Measurements from ENCODE around the gene LRCH1.

Gene LRCH1

DNA sequence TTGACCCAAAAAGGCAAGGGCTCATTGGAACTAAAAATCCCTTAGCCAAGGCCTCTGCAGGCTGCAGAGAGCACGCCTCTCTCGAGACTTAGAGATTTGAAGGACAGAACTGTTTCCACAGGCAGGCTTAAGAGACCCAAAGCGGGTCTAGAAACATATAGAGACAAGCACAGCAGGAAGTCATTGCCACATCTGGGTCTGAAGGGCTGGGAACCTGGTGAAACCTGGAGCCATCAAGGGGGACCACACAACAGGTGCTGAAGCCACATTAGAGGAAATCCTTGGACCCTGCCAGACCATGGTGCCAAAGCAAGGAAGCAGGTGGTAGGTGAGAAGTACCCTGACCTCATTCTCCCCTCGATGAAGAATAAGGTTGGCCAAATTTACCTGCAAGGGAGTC lies 33.8 kb upstream of the LRCH1 start:
- no peak overlapping the region for H3K14ac ChIP-seq (ENCODE audit: low read length in 2 of 2)
- H3K9ac ChIP-seq (ENCODE audit: low read length) = no peak overlapping the region
- H2BK5ac ChIP-seq (ENCODE audit: low read depth, low read length, poor library complexity, severe bottlenecking) = no peak overlapping the region
- no peak overlapping the region for H2BK15ac ChIP-seq (ENCODE audit: low read depth, poor library complexity, severe bottlenecking)
- DNase-seq = no peak
- no peak overlapping the region for H4K8ac ChIP-seq (ENCODE audit: low read length)
- no peak overlapping the region for H3K18ac ChIP-seq (ENCODE audit: low read depth in 1 of 2, low read length in 2 of 2)
- peaks cover 4% of the 10 kb centered on the region for H3K4me1 ChIP-seq (ENCODE audit: control insufficient read depth, insufficient read depth, low read depth, low read length)
- WGBS = 90% methylated on average over 4 of the region's 4 CpGs
- H3K4ac ChIP-seq (ENCODE audit: low read depth in 1 of 2, low read length in 2 of 2) = no peak overlapping the region
- H3K27me3 ChIP-seq (ENCODE audit: control insufficient read depth in 1 of 2, insufficient read depth in 1 of 2, low read length in 2 of 2) = peaks cover 0 to 8% of the 10 kb centered on the region in 2 experiments
- H3K27ac ChIP-seq (ENCODE audit: low read length, poor library complexity, severe bottlenecking) = no peak overlapping the region
- H3K9me3 ChIP-seq (ENCODE audit: control insufficient read depth, low read length) = no peaks in the 10 kb centered on the region
- H3K23ac ChIP-seq (ENCODE audit: low read length in 2 of 2) = no peak overlapping the region
- H2BK120ac ChIP-seq (ENCODE audit: low read depth, low read length) = no peak overlapping the region
- H3K4me3 ChIP-seq (ENCODE audit: insufficient read depth in 1 of 2, low read depth in 1 of 2, low read length in 2 of 2) = no peak overlapping the region
- no peak overlapping the region for H2AFZ ChIP-seq (ENCODE audit: low read depth, low read length)
- H3K79me1 ChIP-seq (replicated peaks; ENCODE audit: low read length, poor library complexity, severe bottlenecking) = no peaks in the 10 kb centered on the region
- no peak overlapping the region for H3K4me2 ChIP-seq (ENCODE audit: low read length, poor library complexity, severe bottlenecking)
- H2BK12ac ChIP-seq (ENCODE audit: low read length in 2 of 2) = no peak overlapping the region
- H2AK5ac ChIP-seq (ENCODE audit: low read length, severe bottlenecking) = no peak overlapping the region
- H4K91ac ChIP-seq (ENCODE audit: low read length) = no peak overlapping the region
- H3K36me3 ChIP-seq (ENCODE audit: control insufficient read depth in 1 of 2, insufficient read depth in 2 of 2, low read depth in 1 of 2, low read length in 2 of 2) = no peaks in the 10 kb centered on the region

DNA sequence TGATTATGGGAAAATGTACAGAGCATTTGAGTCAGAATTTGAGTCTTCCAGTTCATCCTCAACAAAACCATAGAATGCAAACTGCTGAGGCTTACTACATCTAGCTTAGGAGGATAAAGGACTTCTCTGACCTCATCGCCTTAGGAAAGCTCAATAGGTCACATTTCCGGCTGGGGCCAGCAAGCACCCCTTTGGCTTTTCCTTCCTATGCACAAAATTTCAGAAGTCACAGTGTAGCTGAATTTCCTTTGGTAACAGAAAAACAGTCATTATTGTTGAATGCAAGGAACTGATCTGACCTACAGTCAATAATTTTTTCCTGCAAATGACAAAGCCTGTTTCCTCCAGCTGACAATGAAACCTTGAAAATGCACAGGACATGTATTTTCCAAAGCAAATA lies 32.8 kb upstream of the LRCH1 start:
- Histone ChIP-seq H4K91ac (ENCODE audit: low read length) (no peak overlapping the region), H2BK15ac (ENCODE audit: low read depth, poor library complexity, severe bottlenecking) (no peak overlapping the region), H3K18ac (ENCODE audit: low read depth in 1 of 2, low read length in 2 of 2) (no peak overlapping the region), H3K9ac (ENCODE audit: low read length) (no peak overlapping the region), H2BK5ac (ENCODE audit: low read depth, low read length, poor library complexity, severe bottlenecking) (no peak overlapping the region), H3K4me1 (ENCODE audit: control insufficient read depth, insufficient read depth, low read depth, low read length) (peaks cover 4% of the 10 kb centered on the region), H3K27ac (ENCODE audit: low read length, poor library complexity, severe bottlenecking) (no peak overlapping the region), H3K9me3 (ENCODE audit: control insufficient read depth, low read length) (no peaks in the 10 kb centered on the region), H4K8ac (ENCODE audit: low read length) (no peak overlapping the region), H3K36me3 (ENCODE audit: control insufficient read depth in 1 of 2, insufficient read depth in 2 of 2, low read depth in 1 of 2, low read length in 2 of 2) (no peaks in the 10 kb centered on the region), H3K27me3 (ENCODE audit: control insufficient read depth in 1 of 2, insufficient read depth in 1 of 2, low read length in 2 of 2) (peaks cover 0 to 8% of the 10 kb centered on the region in 2 experiments), H2AK5ac (ENCODE audit: low read length, severe bottlenecking) (no peak overlapping the region), H3K79me1 (replicated peaks; ENCODE audit: low read length, poor library complexity, severe bottlenecking) (no peaks in the 10 kb centered on the region), H3K14ac (ENCODE audit: low read length in 2 of 2) (no peak overlapping the region), H3K4ac (ENCODE audit: low read depth in 1 of 2, low read length in 2 of 2) (no peak overlapping the region), H3K23ac (ENCODE audit: low read length in 2 of 2) (no peak overlapping the region), H3K4me3 (ENCODE audit: insufficient read depth in 1 of 2, low read depth in 1 of 2, low read length in 2 of 2) (no peak overlapping the region), H2BK120ac (ENCODE audit: low read depth, low read length) (no peak overlapping the region), H3K4me2 (ENCODE audit: low read length, poor library complexity, severe bottlenecking) (no peak overlapping the region), H2AFZ (ENCODE audit: low read depth, low read length) (no peak overlapping the region), H2BK12ac (ENCODE audit: low read length in 2 of 2) (no peak overlapping the region)
- WGBS = 89% methylated on average over 2 of the region's 2 CpGs
- DNase-seq = no peak

DNA sequence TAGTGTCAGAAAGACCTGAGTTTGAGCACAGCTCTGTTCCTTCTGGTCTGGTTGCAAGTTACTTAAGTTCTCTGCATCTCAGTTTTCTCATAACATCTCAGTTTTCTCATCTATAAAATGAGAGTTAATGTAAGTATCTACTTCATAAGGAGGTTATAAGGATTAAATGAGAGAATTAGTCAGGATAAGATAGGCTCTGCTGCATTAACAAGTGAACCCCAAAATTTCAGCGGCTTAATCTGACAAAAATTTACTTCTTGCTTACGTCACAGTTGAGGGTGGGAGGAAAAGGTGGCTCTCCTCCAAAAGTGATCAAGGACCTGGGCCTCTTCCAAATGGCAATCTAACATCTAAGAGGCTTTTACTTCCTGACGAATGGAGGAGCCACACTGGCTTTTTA lies 31.5 kb upstream of the LRCH1 start:
- Histone ChIP-seq H3K36me3 (ENCODE audit: control insufficient read depth in 1 of 2, insufficient read depth in 2 of 2, low read depth in 1 of 2, low read length in 2 of 2) (no peaks in the 10 kb centered on the region), H3K9ac (ENCODE audit: low read length) (no peak overlapping the region), H4K91ac (ENCODE audit: low read length) (no peak overlapping the region), H3K79me1 (replicated peaks; ENCODE audit: low read length, poor library complexity, severe bottlenecking) (no peaks in the 10 kb centered on the region), H2AFZ (ENCODE audit: low read depth, low read length) (no peak overlapping the region), H4K8ac (ENCODE audit: low read length) (no peak overlapping the region), H3K18ac (ENCODE audit: low read depth in 1 of 2, low read length in 2 of 2) (no peak overlapping the region), H3K4me1 (ENCODE audit: control insufficient read depth, insufficient read depth, low read depth, low read length) (peaks cover 4% of the 10 kb centered on the region), H2AK5ac (ENCODE audit: low read length, severe bottlenecking) (no peak overlapping the region), H3K23ac (ENCODE audit: low read length in 2 of 2) (no peak overlapping the region), H3K4ac (ENCODE audit: low read depth in 1 of 2, low read length in 2 of 2) (no peak overlapping the region), H3K27ac (ENCODE audit: low read length, poor library complexity, severe bottlenecking) (no peak overlapping the region), H3K4me2 (ENCODE audit: low read length, poor library complexity, severe bottlenecking) (no peak overlapping the region), H3K14ac (ENCODE audit: low read length in 2 of 2) (no peak overlapping the region), H2BK12ac (ENCODE audit: low read length in 2 of 2) (no peak overlapping the region), H3K9me3 (ENCODE audit: control insufficient read depth, low read length) (no peaks in the 10 kb centered on the region), H2BK120ac (ENCODE audit: low read depth, low read length) (no peak overlapping the region), H2BK15ac (ENCODE audit: low read depth, poor library complexity, severe bottlenecking) (no peak overlapping the region), H3K4me3 (ENCODE audit: insufficient read depth in 1 of 2, low read depth in 1 of 2, low read length in 2 of 2) (no peak overlapping the region), H2BK5ac (ENCODE audit: low read depth, low read length, poor library complexity, severe bottlenecking) (no peak overlapping the region), H3K27me3 (ENCODE audit: control insufficient read depth in 1 of 2, insufficient read depth in 1 of 2, low read length in 2 of 2) (peaks cover 0 to 8% of the 10 kb centered on the region in 2 experiments)
- DNase-seq = no peak
- WGBS = 87% methylated on average over 3 of the region's 3 CpGs

DNA sequence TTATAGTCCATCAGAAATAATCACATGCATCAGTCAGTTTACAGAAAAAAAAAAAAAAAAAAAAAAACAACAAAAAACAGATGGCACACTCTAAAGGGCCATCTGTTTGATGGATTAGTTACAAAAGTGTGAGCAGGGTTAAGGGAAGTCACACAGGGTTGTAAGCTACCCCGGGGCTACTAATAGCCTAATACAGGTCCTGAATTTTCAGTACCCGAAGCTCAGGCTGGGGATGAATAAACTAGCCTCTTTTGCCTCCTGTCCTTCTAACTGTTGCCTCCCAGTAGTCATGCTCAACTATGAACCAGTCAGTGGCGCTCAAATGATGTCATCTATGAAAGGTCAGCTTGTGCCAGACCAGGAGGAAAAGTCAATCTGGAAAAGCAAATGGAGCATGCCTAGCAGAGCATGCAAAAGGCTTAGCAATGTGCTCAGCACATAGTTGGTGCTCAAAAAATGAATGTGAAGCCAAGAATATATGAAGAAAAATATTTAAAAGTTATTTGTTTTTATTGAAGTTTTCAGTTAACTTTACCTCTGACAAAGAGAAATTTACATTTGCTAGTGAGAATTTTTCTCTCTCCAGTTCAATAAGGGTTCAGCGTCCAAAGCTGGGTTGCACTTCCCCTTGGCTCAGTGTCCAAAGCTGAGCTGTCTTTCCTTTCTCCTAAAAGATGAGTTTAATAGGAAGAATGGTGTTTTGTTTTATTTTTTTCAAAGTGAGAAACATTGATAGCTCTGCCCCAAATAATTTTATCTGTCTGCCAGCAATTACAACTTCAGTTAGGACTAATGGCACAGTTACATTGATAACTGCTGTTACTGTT lies 30.8 kb upstream of the LRCH1 start:
- Histone ChIP-seq H3K14ac (ENCODE audit: low read length in 2 of 2) (no peak overlapping the region), H2BK15ac (ENCODE audit: low read depth, poor library complexity, severe bottlenecking) (no peak overlapping the region), H2BK5ac (ENCODE audit: low read depth, low read length, poor library complexity, severe bottlenecking) (no peak overlapping the region), H3K9me3 (ENCODE audit: control insufficient read depth, low read length) (no peaks in the 10 kb centered on the region), H3K27ac (ENCODE audit: low read length, poor library complexity, severe bottlenecking) (no peak overlapping the region), H3K18ac (ENCODE audit: low read depth in 1 of 2, low read length in 2 of 2) (no peak overlapping the region), H3K79me1 (replicated peaks; ENCODE audit: low read length, poor library complexity, severe bottlenecking) (no peaks in the 10 kb centered on the region), H2BK120ac (ENCODE audit: low read depth, low read length) (no peak overlapping the region), H3K36me3 (ENCODE audit: control insufficient read depth in 1 of 2, insufficient read depth in 2 of 2, low read depth in 1 of 2, low read length in 2 of 2) (no peaks in the 10 kb centered on the region), H4K8ac (ENCODE audit: low read length) (no peak overlapping the region), H2BK12ac (ENCODE audit: low read length in 2 of 2) (no peak overlapping the region), H3K4ac (ENCODE audit: low read depth in 1 of 2, low read length in 2 of 2) (no peak overlapping the region), H3K4me1 (ENCODE audit: control insufficient read depth, insufficient read depth, low read depth, low read length) (peaks cover 4% of the 10 kb centered on the region), H2AK5ac (ENCODE audit: low read length, severe bottlenecking) (no peak overlapping the region), H4K91ac (ENCODE audit: low read length) (no peak overlapping the region), H3K23ac (ENCODE audit: low read length in 2 of 2) (no peak overlapping the region), H3K9ac (ENCODE audit: low read length) (peak overlapping the region; percentile 1), H3K4me2 (ENCODE audit: low read length, poor library complexity, severe bottlenecking) (no peak overlapping the region), H3K4me3 (ENCODE audit: insufficient read depth in 1 of 2, low read depth in 1 of 2, low read length in 2 of 2) (no peak overlapping the region), H3K27me3 (ENCODE audit: control insufficient read depth in 1 of 2, insufficient read depth in 1 of 2, low read length in 2 of 2) (peaks cover 0 to 8% of the 10 kb centered on the region in 2 experiments), H2AFZ (ENCODE audit: low read depth, low read length) (no peak overlapping the region)
- DNase-seq = no peak
- 73% methylated on average over 3 of the region's 4 CpGs for WGBS
